Skeletal muscle satellite cell (primary cell): ENCODE data around the gene E2F1.
"Not testable (repeated sequence)": the region's sequence is repeated elsewhere in the genome, so short reads cannot be mapped to it uniquely, and the experiment has no call there.

Experiments
- H3K27me3 ChIP-seq: 2 replicates; pipeline ENCODE4 v1.7.0; 2013; ENCODE audit warnings: low read length; ENCODE audit not compliant: control insufficient read depth, insufficient read depth
- H3K36me3 ChIP-seq: 2 replicates; pipeline ENCODE4 v1.7.0; 2013; ENCODE audit warnings: mild to moderate bottlenecking, control low read depth, low read length; ENCODE audit not compliant: insufficient read depth
- H3K4me1 ChIP-seq: 2 replicates; pipeline ENCODE4 v1.7.0; 2013; ENCODE audit warnings: low read length; ENCODE audit not compliant: control insufficient read depth, insufficient read depth
- H3K4me2 ChIP-seq: 2 replicates; pipeline ENCODE4 v1.7.0; 2013; ENCODE audit warnings: mild to moderate bottlenecking, low read length
- H3K4me3 ChIP-seq: 2 replicates; pipeline ENCODE4 v1.7.0; 2013; ENCODE audit warnings: low read length
- H3K9ac ChIP-seq: 2 replicates; pipeline ENCODE4 v1.7.0; 2013; ENCODE audit warnings: mild to moderate bottlenecking, low read depth, low read length, moderate library complexity
- H3K9me3 ChIP-seq: replicated peaks from 2 replicates; pipeline ENCODE4 v1.7.0; 2013; ENCODE audit warnings: mild to moderate bottlenecking, control low read depth, low read length

E2F1 gene

DNA sequence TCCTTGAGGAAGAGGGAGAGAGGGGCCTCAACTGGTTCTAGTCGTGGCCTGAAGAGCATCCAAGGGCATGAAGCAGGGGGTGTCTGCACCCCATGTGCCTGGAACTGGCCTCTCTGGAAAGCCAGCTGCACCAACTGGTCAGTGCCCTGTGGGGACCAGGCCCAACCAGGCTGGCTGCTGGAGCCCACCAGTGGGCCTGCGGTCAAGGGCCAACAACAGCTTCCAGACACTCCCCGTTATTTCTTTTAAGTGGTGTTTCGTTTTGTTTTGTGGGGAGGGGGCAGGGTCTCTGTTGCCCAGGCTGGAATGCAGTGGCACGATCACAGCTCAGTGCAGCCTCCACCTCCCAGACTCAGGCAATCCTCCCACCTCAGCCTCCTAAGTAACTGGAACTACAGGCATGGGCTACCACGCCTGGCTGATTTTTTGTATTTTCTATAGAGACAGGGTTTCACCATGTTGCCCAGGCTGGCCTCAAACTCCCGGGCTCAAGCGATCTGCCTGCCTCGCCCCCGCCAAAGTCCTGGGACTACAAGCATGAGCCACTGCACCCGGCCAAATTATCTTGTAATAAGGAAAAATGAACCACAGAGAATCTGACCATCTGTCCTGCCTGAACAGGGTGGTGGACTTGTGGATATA, 36.0 kb downstream of the E2F1 start:
- H3K4me3 ChIP-seq = no peak overlapping the region
- peaks cover 25% of the 10 kb centered on the region for H3K4me1 ChIP-seq
- H3K27me3 ChIP-seq = peaks cover 27% of the 10 kb centered on the region
- peaks cover 6% of the 10 kb centered on the region for H3K36me3 ChIP-seq
- H3K9me3 ChIP-seq = no peaks in the 10 kb centered on the region
- no peak overlapping the region for H3K9ac ChIP-seq
- no peak overlapping the region for H3K4me2 ChIP-seq

GRCh38 chr20:33649201-33649681, 36.9 kb downstream of the E2F1 start:
- Histone ChIP-seq H3K9ac (no peak overlapping the region), H3K4me3 (no peak overlapping the region), H3K4me2 (no peak overlapping the region), H3K4me1 (peaks cover 25% of the 10 kb centered on the region), H3K27me3 (peaks cover 27% of the 10 kb centered on the region), H3K9me3 (no peaks in the 10 kb centered on the region), H3K36me3 (peaks cover 16% of the 10 kb centered on the region)

- Histone ChIP-seq H3K9me3 (no peaks in the 10 kb centered on the region), H3K27me3 (peaks cover 27% of the 10 kb centered on the region), H3K4me3 (peak overlapping the region; percentile 9), H3K36me3 (peaks cover 17% of the 10 kb centered on the region), H3K9ac (no peak overlapping the region), H3K4me2 (peak overlapping the region; percentile 74), H3K4me1 (peaks cover 25% of the 10 kb centered on the region)
Observed at GRCh38 chr20:33648396-33649004, 37.7 kb downstream of the E2F1 start.

GRCh38 chr20:33647603-33648395, 38.4 kb downstream of the E2F1 start:
- peak overlapping the region; percentile 9 for H3K4me3 ChIP-seq

GRCh38 chr20:33646959-33647602, 39.1 kb downstream of the E2F1 start:
- not testable (repeated sequence) for H3K9ac ChIP-seq, H3K9me3 ChIP-seq, H3K4me3 ChIP-seq, H3K4me2 ChIP-seq
- Histone ChIP-seq H3K27me3 (peaks cover 27% of the 10 kb centered on the region), H3K4me1 (peaks cover 25% of the 10 kb centered on the region), H3K36me3 (peaks cover 21% of the 10 kb centered on the region)

More at GRCh38 chr20:33647603-33648395, 38.4 kb downstream of the E2F1 start:
- H3K9me3 ChIP-seq = no peaks in the 10 kb centered on the region
- peaks cover 17% of the 10 kb centered on the region for H3K36me3 ChIP-seq
- H3K4me1 ChIP-seq = peaks cover 25% of the 10 kb centered on the region
- peak overlapping the region; percentile 74 for H3K4me2 ChIP-seq
- peaks cover 27% of the 10 kb centered on the region for H3K27me3 ChIP-seq
- H3K9ac ChIP-seq = no peak overlapping the region

DNA sequence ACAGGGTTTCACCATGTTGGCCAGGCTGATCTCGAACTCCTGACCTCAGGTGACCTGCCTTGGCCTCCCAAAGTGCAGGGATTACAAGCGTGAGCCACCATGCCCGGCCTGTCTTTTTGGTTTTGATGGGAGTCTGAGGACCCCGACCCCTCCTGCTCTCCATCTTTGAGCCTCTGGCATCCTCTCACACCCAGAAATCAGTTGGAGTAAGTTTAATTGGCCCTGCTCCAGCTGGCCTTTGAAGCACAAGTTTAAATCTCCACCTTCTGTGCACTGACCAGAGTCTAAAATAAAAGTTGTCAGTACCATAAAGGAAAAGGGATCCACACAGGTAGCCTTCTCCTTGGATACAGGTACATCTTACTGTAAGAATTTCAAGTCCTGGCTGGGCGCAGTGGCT, 40.0 kb downstream of the E2F1 start:
- peaks cover 25% of the 10 kb centered on the region for H3K36me3 ChIP-seq

DNA sequence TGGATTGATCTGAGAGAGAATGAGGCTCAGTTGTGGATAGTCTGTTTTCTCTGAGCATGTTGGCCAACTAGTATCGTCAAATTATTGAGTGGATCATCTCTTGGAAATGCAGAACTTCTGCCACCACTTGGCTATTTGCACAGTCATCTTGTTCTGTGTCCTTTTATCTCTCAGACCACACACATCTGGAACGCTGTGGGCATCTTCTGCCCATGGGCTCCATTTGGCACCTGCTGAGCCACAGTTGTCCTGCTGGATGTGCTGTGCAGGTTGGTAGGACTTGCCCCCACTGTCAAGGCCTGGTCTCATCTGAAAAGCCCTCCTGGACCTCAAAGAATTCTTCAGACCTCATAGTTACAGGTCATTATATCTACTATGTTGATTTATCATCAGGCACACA, 40.8 kb downstream of the E2F1 start:
- no peaks in the 10 kb centered on the region for H3K9me3 ChIP-seq
- H3K27me3 ChIP-seq = peaks cover 13% of the 10 kb centered on the region
- peaks cover 29% of the 10 kb centered on the region for H3K36me3 ChIP-seq
- no peak overlapping the region for H3K4me3 ChIP-seq
- H3K4me2 ChIP-seq = no peak overlapping the region
- peaks cover 25% of the 10 kb centered on the region for H3K4me1 ChIP-seq
- no peak overlapping the region for H3K9ac ChIP-seq

More for the DNA sequence above, 40.0 kb downstream of the E2F1 start:
- Histone ChIP-seq H3K9ac (no peak overlapping the region), H3K9me3 (no peaks in the 10 kb centered on the region), H3K4me3 (no peak overlapping the region), H3K4me2 (no peak overlapping the region), H3K27me3 (peaks cover 19% of the 10 kb centered on the region), H3K4me1 (peaks cover 25% of the 10 kb centered on the region)

GRCh38 chr20:33645072-33645358, 41.2 kb downstream of the E2F1 start:
- no peak overlapping the region for H3K9ac ChIP-seq
- no peaks in the 10 kb centered on the region for H3K9me3 ChIP-seq
- no peak overlapping the region for H3K4me3 ChIP-seq
- peaks cover 25% of the 10 kb centered on the region for H3K4me1 ChIP-seq
- no peak overlapping the region for H3K4me2 ChIP-seq
- H3K27me3 ChIP-seq = peaks cover 12% of the 10 kb centered on the region
- H3K36me3 ChIP-seq = peaks cover 33% of the 10 kb centered on the region

DNA sequence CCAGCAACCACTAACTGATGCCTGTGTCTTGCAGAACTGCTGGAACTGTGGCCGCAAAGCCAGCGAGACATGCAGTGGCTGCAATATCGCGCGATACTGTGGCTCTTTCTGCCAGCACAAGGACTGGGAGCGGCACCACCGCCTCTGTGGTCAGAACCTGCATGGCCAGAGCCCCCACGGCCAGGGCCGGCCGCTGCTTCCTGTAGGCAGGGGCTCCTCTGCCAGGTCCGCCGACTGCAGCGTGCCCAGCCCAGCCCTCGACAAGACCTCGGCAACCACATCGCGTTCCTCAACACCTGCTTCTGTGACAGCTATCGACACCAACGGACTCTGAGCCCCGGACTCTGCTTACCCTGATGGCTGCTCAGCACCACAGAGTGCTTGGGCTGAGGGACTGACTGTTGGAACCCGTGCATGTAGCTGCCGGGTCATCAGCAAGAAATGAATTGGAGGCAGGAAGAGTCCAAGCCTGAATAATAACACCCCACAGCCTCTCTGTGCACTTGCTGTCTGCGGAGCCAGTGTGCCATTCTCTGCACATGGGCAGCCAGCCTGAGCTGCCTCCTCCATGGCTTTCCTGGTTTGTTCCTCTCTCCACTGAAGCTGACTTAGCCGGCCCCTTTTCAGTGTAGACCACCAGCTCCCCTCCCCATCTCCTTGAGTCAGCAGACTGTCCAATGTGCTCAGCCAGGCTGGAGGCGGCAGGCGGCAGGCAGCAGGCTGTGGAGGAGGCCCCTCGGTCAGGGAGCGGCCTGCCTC, 41.7 kb downstream of the E2F1 start:
- Histone ChIP-seq H3K9me3 (no peaks in the 10 kb centered on the region), H3K27me3 (peaks cover 9% of the 10 kb centered on the region), H3K36me3 (peaks cover 34% of the 10 kb centered on the region), H3K4me1 (peaks cover 24% of the 10 kb centered on the region), H3K4me2 (no peak overlapping the region), H3K4me3 (no peak overlapping the region), H3K9ac (no peak overlapping the region)

DNA sequence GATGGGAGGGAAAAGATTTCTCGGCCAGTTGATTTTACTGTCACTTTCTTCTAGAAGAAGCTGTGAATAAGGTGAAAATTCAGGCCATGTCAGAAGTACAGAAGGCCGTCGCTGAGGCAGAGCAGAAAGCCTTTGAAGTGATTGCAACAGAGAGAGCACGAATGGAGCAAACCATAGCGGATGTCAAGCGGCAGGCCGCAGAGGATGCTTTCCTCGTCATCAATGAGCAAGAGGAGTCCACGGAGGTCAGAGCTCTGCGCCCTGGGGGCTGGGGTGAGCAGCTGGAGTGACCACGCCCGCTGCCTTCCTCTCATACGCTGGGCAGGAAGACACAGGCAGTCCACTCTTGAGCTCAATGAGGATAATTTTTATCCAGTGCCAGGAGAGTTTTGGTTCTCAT, 45.9 kb downstream of the E2F1 start:
- Histone ChIP-seq H3K4me3 (no peak overlapping the region), H3K9me3 (no peaks in the 10 kb centered on the region), H3K27me3 (peaks cover under 1% of the 10 kb centered on the region), H3K4me1 (no peaks in the 10 kb centered on the region), H3K4me2 (no peak overlapping the region), H3K36me3 (peaks cover 43% of the 10 kb centered on the region), H3K9ac (no peak overlapping the region)

GRCh38 chr20:33636776-33637175, 49.4 kb downstream of the E2F1 start:
- H3K36me3 ChIP-seq = peaks cover 31% of the 10 kb centered on the region
- H3K4me2 ChIP-seq = no peak overlapping the region
- H3K27me3 ChIP-seq = no peaks in the 10 kb centered on the region
- no peak overlapping the region for H3K9ac ChIP-seq
- H3K9me3 ChIP-seq = no peaks in the 10 kb centered on the region
- H3K4me1 ChIP-seq = no peaks in the 10 kb centered on the region
- H3K4me3 ChIP-seq = no peak overlapping the region
